Measurements from ENCODE around the gene NFATC1. TPM values are rescaled to one million over a fixed set of nuclear protein-coding genes. Genes with fewer than 3 reads are reported as not detected.

Gene NFATC1
- total RNA-seq, 3 donors from 2014 or later = 10.9 to 18.0 (median 12.9) TPM

GRCh38 chr18:79487801-79488201 is 92.1 kb downstream of the NFATC1 start:
- no peaks in the 10 kb centered on the region for H3K27me3 ChIP-seq
- TF ChIP-seq CTCF (IDR thresholded peaks at IDR 0.05) = no peak
- no peak for TF ChIP-seq POLR2AphosphoS5 (IDR thresholded peaks at IDR 0.05)
- TF ChIP-seq POLR2A (IDR thresholded peaks at IDR 0.05) = no peak
- no peaks in the 10 kb centered on the region for H3K9me3 ChIP-seq
- H3K36me3 ChIP-seq = no peaks in the 10 kb centered on the region
- no peak overlapping the region for H3K27ac ChIP-seq
- no peak overlapping the region for H3K4me3 ChIP-seq
- DNase-seq (ENCODE audit: low spot score in 2 of 2) = peak in 1 of 2 donors; percentile 45
- intact Hi-C loops (cut with DNase I; ENCODE audit: low total_unique reads) = no loop called here
- H3K4me1 ChIP-seq = no peaks in the 10 kb centered on the region

- peak in 1 of 2 donors; percentile 45 for DNase-seq (ENCODE audit: low spot score in 2 of 2)
- Histone ChIP-seq H3K9me3 (no peaks in the 10 kb centered on the region), H3K36me3 (no peaks in the 10 kb centered on the region), H3K27ac (no peak overlapping the region), H3K4me1 (no peaks in the 10 kb centered on the region), H3K27me3 (no peaks in the 10 kb centered on the region), H3K4me3 (no peak overlapping the region)
- TF ChIP-seq CTCF (IDR thresholded peaks at IDR 0.05) (no peak), POLR2A (IDR thresholded peaks at IDR 0.05) (no peak), POLR2AphosphoS5 (IDR thresholded peaks at IDR 0.05) (no peak)
- intact Hi-C loops (cut with DNase I; ENCODE audit: low total_unique reads) = no loop called here
Observed at GRCh38 chr18:79488311-79489050, 92.8 kb downstream of the NFATC1 start.

GRCh38 chr18:79489051-79489898 is 93.5 kb downstream of the NFATC1 start:
- TF ChIP-seq POLR2A (IDR thresholded peaks at IDR 0.05) (no peak), POLR2AphosphoS5 (IDR thresholded peaks at IDR 0.05) (no peak), CTCF (IDR thresholded peaks at IDR 0.05) (no peak)
- Histone ChIP-seq H3K4me3 (no peak overlapping the region), H3K36me3 (no peaks in the 10 kb centered on the region), H3K27me3 (no peaks in the 10 kb centered on the region), H3K9me3 (no peaks in the 10 kb centered on the region), H3K4me1 (no peaks in the 10 kb centered on the region), H3K27ac (no peak overlapping the region)
- intact Hi-C loops (cut with DNase I; ENCODE audit: low total_unique reads) = no loop called here
- no peak for DNase-seq (ENCODE audit: low spot score in 2 of 2)

- H3K4me3 ChIP-seq = no peak overlapping the region
- H3K27ac ChIP-seq = no peak overlapping the region
- no peaks in the 10 kb centered on the region for H3K27me3 ChIP-seq
- H3K4me1 ChIP-seq = no peaks in the 10 kb centered on the region
- TF ChIP-seq POLR2AphosphoS5 (IDR thresholded peaks at IDR 0.05) = no peak
- intact Hi-C loops (cut with DNase I; ENCODE audit: low total_unique reads) = no loop called here
- no peaks in the 10 kb centered on the region for H3K9me3 ChIP-seq
- no peak for DNase-seq (ENCODE audit: low spot score in 2 of 2)
- no peaks in the 10 kb centered on the region for H3K36me3 ChIP-seq
Observed at GRCh38 chr18:79489899-79490625, 94.3 kb downstream of the NFATC1 start.

- H3K4me3 ChIP-seq = no peak overlapping the region
- H3K9me3 ChIP-seq = no peaks in the 10 kb centered on the region
- DNase-seq (ENCODE audit: low spot score in 2 of 2) = no peak
- TF ChIP-seq CTCF (IDR thresholded peaks at IDR 0.05) = no peak
- no peak for TF ChIP-seq POLR2A (IDR thresholded peaks at IDR 0.05)
- TF ChIP-seq POLR2AphosphoS5 (IDR thresholded peaks at IDR 0.05) = no peak
- intact Hi-C loops (cut with DNase I; ENCODE audit: low total_unique reads) = no loop called here
- no peaks in the 10 kb centered on the region for H3K36me3 ChIP-seq
- H3K27ac ChIP-seq = no peak overlapping the region
- no peaks in the 10 kb centered on the region for H3K27me3 ChIP-seq
- no peaks in the 10 kb centered on the region for H3K4me1 ChIP-seq
Observed at GRCh38 chr18:79490626-79491041, 94.9 kb downstream of the NFATC1 start.
